Hepatocyte (in vitro differentiated cells): ENCODE measurements around the gene CTNNA3.

ENCODE experiments used
- CTCF ChIP-seq: fragments of 200-600 bp; sonication (generic); IDR thresholded peaks from 2 replicates; pipeline ENCODE4 v1.5.1; 2016; ENCODE audit warnings: antibody characterized with exemption, mild to moderate bottlenecking; ENCODE audit not compliant: poor library complexity
- EZH2 ChIP-seq: fragments of 200-600 bp; sonication (generic); IDR thresholded peaks from 2 replicates; pipeline ENCODE4 v1.6.1; 2016; ENCODE audit warnings: antibody characterized with exemption, mild to moderate bottlenecking, borderline replicate concordance
- EZH2phosphoT487 ChIP-seq: fragments of 200-600 bp; sonication (generic); IDR thresholded peaks from one replicate; pipeline ENCODE4 v1.6.1; 2018; ENCODE audit warnings: antibody characterized with exemption, mild to moderate bottlenecking, low read depth, moderate library complexity; ENCODE audit not compliant: unreplicated experiment, severe bottlenecking

GRCh38 chr10:67521546-67521945 is 174.4 kb downstream of the CTNNA3 start:
- no peak for TF ChIP-seq CTCF
- TF ChIP-seq EZH2phosphoT487: no peak
- TF ChIP-seq EZH2: no peak
